ENCODE data around the gene OR12D2.

Gene OR12D2

GRCh38 chr6:29388533-29388932 lies 6.9 kb upstream of the OR12D2 start:
- no peak for DNase-seq (ENCODE audit: low read depth)
- TF ChIP-seq CTCF (IDR thresholded peaks at IDR 0.05; ENCODE audit: insufficient read depth, low read depth, low read length, missing control alignments): no peak
- H3K4me3 ChIP-seq (ENCODE audit: low read depth, low read length): no peak overlapping the region

- no peak overlapping the region for H3K4me3 ChIP-seq (ENCODE audit: low read depth, low read length)
- no peak for TF ChIP-seq CTCF (IDR thresholded peaks at IDR 0.05; ENCODE audit: insufficient read depth, low read depth, low read length, missing control alignments)
Observed at GRCh38 chr6:29399525-29399924, 4.1 kb downstream of the OR12D2 start.

GRCh38 chr6:29403801-29404200 lies 8.4 kb downstream of the OR12D2 start:
- no peak for TF ChIP-seq CTCF (IDR thresholded peaks at IDR 0.05; ENCODE audit: insufficient read depth, low read depth, low read length, missing control alignments)
- no peak for DNase-seq (ENCODE audit: low read depth)
- no peak overlapping the region for H3K4me3 ChIP-seq (ENCODE audit: low read depth, low read length)

More at GRCh38 chr6:29399525-29399924, 4.1 kb downstream of the OR12D2 start:
- DNase-seq (ENCODE audit: low read depth): no peak

GRCh38 chr6:29414588-29414987 lies 19.2 kb downstream of the OR12D2 start, which contains the start of gene OR12D1:
Gene OR12D1 (plus strand): TSS chr6:29414928.
- H3K4me3 ChIP-seq (ENCODE audit: low read depth, low read length): no peak within 1 kb of the TSS
- no peak for DNase-seq (ENCODE audit: low read depth)

GRCh38 chr6:29419516-29419915 lies 24.1 kb downstream of the OR12D2 start:
- no peak for DNase-seq (ENCODE audit: low read depth)
- no peak for TF ChIP-seq CTCF (IDR thresholded peaks at IDR 0.05; ENCODE audit: insufficient read depth, low read depth, low read length, missing control alignments)
- no peak overlapping the region for H3K4me3 ChIP-seq (ENCODE audit: low read depth, low read length)

More at GRCh38 chr6:29414588-29414987, 19.2 kb downstream of the OR12D2 start, which contains the start of gene OR12D1:
- TF ChIP-seq CTCF (IDR thresholded peaks at IDR 0.05; ENCODE audit: insufficient read depth, low read depth, low read length, missing control alignments): no peak

- TF ChIP-seq CTCF (IDR thresholded peaks at IDR 0.05; ENCODE audit: insufficient read depth, low read depth, low read length, missing control alignments): no peak
- H3K4me3 ChIP-seq (ENCODE audit: low read depth, low read length): no peak overlapping the region
- no peak for DNase-seq (ENCODE audit: low read depth)
Observed at GRCh38 chr6:29424168-29424567, 28.7 kb downstream of the OR12D2 start.

GRCh38 chr6:29424575-29424974 lies 29.1 kb downstream of the OR12D2 start:
- TF ChIP-seq CTCF (IDR thresholded peaks at IDR 0.05; ENCODE audit: insufficient read depth, low read depth, low read length, missing control alignments): no peak
- no peak for DNase-seq (ENCODE audit: low read depth)
- H3K4me3 ChIP-seq (ENCODE audit: low read depth, low read length): no peak overlapping the region
